Activated B cell treated with CpG ODN at 0.5 μM for 24 hours (primary cell): ENCODE data around the gene ZER1. TPM values are rescaled to one million over a fixed set of nuclear protein-coding genes. Genes with fewer than 3 reads are reported as not detected.

ENCODE experiments used
- ATAC-seq: fragments of 200-7000 bp; cut with Tn5 transposase; one replicate; pipeline ENCODE4 v1.10.0; 2021; ENCODE audit warnings: low read depth, mild to moderate bottlenecking, moderate library complexity
- CTCF ChIA-PET: fragments of 350-600 bp; sonication (Branson Sonifier 250); formaldehyde crosslinking; loops from one replicate; lab custom pipeline; 2021; ENCODE audit warnings: antibody characterized with exemption; lab: Charles Lee
- POLR2A ChIA-PET: fragments of 350-600 bp; sonication (Branson Sonifier 250); formaldehyde crosslinking; loops from one replicate; lab custom pipeline; 2021; ENCODE audit warnings: antibody characterized with exemption; lab: Charles Lee
- DNase-seq: peaks from one replicate; pipeline ENCODE4 v3.0.0; 2022
- H3K27ac Mint-ChIP-seq: one replicate; pipeline ENCODE4 v1.8.0; 2020; ENCODE audit warnings: mixed read lengths
- H3K27me3 Mint-ChIP-seq: one replicate; pipeline ENCODE4 v1.8.0; 2021; ENCODE audit warnings: mixed read lengths
- H3K36me3 Mint-ChIP-seq: one replicate; pipeline ENCODE4 v1.8.0; 2021; ENCODE audit warnings: low read depth, mixed read lengths
- H3K4me1 Mint-ChIP-seq: one replicate; pipeline ENCODE4 v1.8.0; 2021; ENCODE audit warnings: mixed read lengths
- H3K4me3 Mint-ChIP-seq: one replicate; pipeline ENCODE4 v1.8.0; 2020; ENCODE audit warnings: mild to moderate bottlenecking, mixed read lengths
- H3K9me3 Mint-ChIP-seq: one replicate; pipeline ENCODE4 v1.8.0; 2020; ENCODE audit warnings: mixed read lengths
- intact Hi-C: fragments of 100-400 bp; cut with micrococcal nuclease; formaldehyde crosslinking; loops from one replicate; pipeline ENCODE4 v1.15.1; 2024
- total RNA-seq: library from RNA; stranded (reverse); gene quantifications from 2 replicates; pipeline ENCODE4 v1.2.3, GENCODE V29; 2022
- TF ChIP-seq, protein P1 (sequence below): fragments of 200-600 bp; IDR thresholded peaks from one replicate; pipeline ENCODE4 v1.8.0; 2022; ENCODE audit warnings: antibody characterized with exemption, mild to moderate bottlenecking

The ZER1 gene
- total RNA-seq, 1 donor from 2014 or later: 26.0 TPM

DNA sequence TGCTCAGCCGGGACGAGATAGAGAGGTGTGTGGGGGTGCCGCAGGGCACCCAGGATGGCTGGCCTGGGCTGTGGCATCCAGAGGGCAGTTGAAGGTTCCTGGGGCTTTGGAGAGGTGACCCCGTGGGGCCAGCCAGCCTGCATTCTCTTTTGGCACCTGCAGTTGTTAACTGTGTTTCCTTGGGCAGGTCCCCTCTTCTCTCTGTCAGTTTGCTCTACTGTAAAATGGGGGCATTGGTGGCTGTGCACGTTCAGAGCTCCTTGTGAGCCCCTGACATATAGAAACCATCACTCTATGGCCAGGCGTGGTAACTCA, 56.3 kb downstream of the ZER1 start:
- Mint-ChIP-seq H3K4me1 (no peaks in the 10 kb centered on the region), H3K36me3 (peaks cover 8% of the 10 kb centered on the region), H3K27me3 (no peaks in the 10 kb centered on the region), H3K27ac (no peak overlapping the region), H3K4me3 (no peak overlapping the region), H3K9me3 (no peaks in the 10 kb centered on the region)
- TF ChIP-seq, protein P1, sequence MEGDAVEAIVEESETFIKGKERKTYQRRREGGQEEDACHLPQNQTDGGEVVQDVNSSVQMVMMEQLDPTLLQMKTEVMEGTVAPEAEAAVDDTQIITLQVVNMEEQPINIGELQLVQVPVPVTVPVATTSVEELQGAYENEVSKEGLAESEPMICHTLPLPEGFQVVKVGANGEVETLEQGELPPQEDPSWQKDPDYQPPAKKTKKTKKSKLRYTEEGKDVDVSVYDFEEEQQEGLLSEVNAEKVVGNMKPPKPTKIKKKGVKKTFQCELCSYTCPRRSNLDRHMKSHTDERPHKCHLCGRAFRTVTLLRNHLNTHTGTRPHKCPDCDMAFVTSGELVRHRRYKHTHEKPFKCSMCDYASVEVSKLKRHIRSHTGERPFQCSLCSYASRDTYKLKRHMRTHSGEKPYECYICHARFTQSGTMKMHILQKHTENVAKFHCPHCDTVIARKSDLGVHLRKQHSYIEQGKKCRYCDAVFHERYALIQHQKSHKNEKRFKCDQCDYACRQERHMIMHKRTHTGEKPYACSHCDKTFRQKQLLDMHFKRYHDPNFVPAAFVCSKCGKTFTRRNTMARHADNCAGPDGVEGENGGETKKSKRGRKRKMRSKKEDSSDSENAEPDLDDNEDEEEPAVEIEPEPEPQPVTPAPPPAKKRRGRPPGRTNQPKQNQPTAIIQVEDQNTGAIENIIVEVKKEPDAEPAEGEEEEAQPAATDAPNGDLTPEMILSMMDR: no peak
- DNase-seq (no peak), ATAC-seq (no peak)
- POLR2A ChIA-PET: interaction anchor here (1.8 kb wide), 1 partner anchor 9 kb away, joined by 6 read pairs; the partner anchor contains the start of gene ZDHHC12
- intact Hi-C loops: no loop called here
- CTCF ChIA-PET: no interaction called here

DNA sequence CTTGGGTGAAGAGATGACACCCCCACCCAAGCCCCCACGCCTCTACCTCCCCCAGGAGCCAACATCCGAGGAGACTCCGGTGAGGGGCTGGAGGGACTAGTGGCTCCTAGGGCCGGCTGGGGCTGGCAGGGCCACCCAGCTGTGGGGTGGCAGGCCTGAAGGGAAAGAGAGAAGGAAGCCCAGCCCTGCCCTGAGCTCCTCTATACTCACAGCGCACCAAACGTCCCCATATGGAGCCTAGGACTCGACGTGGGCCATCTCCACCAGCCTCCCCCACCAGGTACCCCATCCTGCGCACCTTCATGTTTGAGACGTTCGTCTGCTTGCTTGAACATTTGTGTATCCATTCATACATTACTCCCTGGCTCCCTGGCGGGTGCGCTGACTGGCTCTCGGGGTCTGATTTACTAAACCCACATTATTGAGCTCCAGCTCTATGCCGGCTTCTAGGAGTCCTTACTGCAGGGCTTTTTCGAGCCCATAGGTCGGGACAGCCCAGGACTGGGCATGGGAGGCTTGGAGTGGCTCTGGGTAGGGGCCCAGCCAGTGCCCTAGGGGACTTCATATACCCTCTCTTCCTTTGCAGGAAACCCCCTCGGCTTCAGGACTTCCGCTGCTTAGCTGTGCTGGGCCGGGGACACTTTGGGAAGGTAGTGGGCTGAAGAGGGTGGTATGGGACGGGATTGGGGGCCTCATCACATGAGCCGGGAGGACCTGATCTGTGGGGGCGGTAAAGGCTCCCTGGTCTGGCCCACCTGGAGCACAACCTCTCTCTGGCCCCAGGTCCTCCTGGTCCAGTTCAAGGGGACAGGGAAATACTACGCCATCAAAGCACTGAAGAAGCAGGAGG, 56.9 kb downstream of the ZER1 start:
- intact Hi-C loops: no loop called here
- TF ChIP-seq, protein P1: no peak
- DNase-seq: no peak
- H3K27me3 Mint-ChIP-seq: no peaks in the 10 kb centered on the region
- H3K4me3 Mint-ChIP-seq: no peak overlapping the region
- H3K4me1 Mint-ChIP-seq: no peaks in the 10 kb centered on the region
- ATAC-seq: no peak
- ChIA-PET POLR2A (interaction anchor here (1.8 kb wide), 1 partner anchor 9 kb away, joined by 6 read pairs; the partner anchor contains the start of gene ZDHHC12), CTCF (no interaction called here)
- H3K27ac Mint-ChIP-seq: no peak overlapping the region
- H3K9me3 Mint-ChIP-seq: no peaks in the 10 kb centered on the region
- H3K36me3 Mint-ChIP-seq: peaks cover 3% of the 10 kb centered on the region

DNA sequence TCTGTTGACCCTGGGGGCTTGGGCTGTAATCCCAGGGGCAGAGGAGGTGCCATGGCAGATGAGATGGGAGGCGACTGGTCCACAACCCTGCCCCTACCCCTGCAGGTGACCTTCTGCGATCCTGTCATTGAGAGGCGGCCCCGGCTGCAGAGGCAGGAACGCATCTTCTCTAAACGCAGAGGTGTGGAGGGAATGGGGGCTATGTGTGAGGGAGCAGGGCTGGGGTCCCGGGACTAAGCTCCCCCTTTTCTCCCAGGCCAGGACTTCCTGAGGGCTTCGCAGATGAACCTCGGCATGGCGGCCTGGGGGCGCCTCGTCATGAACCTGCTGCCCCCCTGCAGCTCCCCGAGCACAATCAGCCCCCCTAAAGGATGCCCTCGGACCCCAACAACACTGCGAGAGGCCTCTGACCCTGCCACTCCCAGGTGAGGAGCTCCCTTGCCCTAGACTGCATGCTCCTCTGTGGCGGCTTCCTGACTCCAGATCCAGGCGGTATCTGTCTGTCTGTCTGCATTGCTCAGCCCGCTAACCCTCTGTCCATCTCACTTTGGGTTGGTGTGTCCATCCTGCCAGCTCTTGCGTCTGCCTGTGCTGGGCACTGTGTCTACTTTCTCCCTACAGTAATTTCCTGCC, 57.7 kb downstream of the ZER1 start:
- no peak for ATAC-seq
- no peak overlapping the region for H3K4me3 Mint-ChIP-seq
- TF ChIP-seq, protein P1: no peak
- CTCF ChIA-PET: no interaction called here
- no peaks in the 10 kb centered on the region for H3K36me3 Mint-ChIP-seq
- H3K27ac Mint-ChIP-seq: no peak overlapping the region
- no peaks in the 10 kb centered on the region for H3K4me1 Mint-ChIP-seq
- no peaks in the 10 kb centered on the region for H3K27me3 Mint-ChIP-seq
- POLR2A ChIA-PET: interaction anchor here (1.8 kb wide), 1 partner anchor 10 kb away, joined by 6 read pairs; the partner anchor contains the start of gene ZDHHC12
- intact Hi-C loops: no loop called here
- H3K9me3 Mint-ChIP-seq: no peaks in the 10 kb centered on the region
- no peak for DNase-seq

DNA sequence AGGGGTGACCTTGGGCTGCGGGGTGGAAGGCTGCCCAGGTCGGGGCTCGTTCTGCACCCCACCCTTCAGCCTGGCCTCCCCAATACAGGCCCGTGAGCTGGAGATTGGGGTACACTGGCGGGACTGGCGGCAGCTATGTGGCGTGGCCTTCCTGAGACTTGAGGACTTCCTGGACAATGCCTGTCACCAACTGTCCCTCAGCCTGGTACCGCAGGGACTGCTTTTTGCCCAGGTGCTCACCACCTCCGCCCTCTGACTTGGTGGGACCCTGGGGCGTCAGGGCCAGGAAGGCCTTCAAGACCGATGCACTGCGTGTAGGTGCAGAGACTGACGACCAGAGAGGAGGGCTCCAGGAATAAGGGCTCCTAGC, 58.3 kb downstream of the ZER1 start:
- Mint-ChIP-seq H3K36me3 (no peaks in the 10 kb centered on the region), H3K27me3 (no peaks in the 10 kb centered on the region), H3K27ac (no peak overlapping the region), H3K4me1 (no peaks in the 10 kb centered on the region), H3K4me3 (no peak overlapping the region), H3K9me3 (no peaks in the 10 kb centered on the region)
- TF ChIP-seq, protein P1: no peak
- ChIA-PET POLR2A (interaction anchor here (1.8 kb wide), 1 partner anchor 11 kb away, joined by 6 read pairs; the partner anchor contains the start of gene ZDHHC12), CTCF (no interaction called here)
- intact Hi-C loops: no loop called here
- ATAC-seq (no peak), DNase-seq (no peak)
